ENCODE data around the gene TSHR. TPM values are rescaled to one million over a fixed set of nuclear protein-coding genes. Genes with fewer than 3 reads are reported as not detected.
"Not testable (repeated sequence)": the region's sequence is repeated elsewhere in the genome, so short reads cannot be mapped to it uniquely, and the experiment has no call there.

TSHR gene
- total RNA-seq (ENCODE audit: unreplicated experiment), result not detected
- long read RNA-seq, result 0 reads

DNA sequence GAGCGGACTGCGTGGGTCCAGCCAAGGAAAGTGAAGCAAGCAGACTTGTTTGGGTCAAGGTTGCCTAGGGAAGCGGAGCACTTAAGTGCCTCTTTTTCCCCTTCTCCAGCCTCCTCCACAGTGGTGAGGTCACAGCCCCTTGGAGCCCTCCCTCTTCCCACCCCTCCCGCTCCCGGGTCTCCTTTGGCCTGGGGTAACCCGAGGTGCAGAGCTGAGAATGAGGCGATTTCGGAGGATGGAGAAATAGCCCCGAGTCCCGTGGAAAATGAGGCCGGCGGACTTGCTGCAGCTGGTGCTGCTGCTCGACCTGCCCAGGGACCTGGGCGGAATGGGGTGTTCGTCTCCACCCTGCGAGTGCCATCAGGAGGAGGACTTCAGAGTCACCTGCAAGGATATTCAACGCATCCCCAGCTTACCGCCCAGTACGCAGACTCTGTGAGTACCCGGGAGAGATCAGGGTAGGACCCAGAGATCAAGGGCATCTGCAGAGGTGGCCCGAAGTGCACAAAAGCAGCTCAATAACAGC is at the start of gene TSHR:
Gene TSHR, plus strand, starts transcription at position 206 of the 526 bp plus-strand sequence. Its CDS starts 60 bp downstream, at position 266.
- no peak for TF ChIP-seq CTCF (IDR thresholded peaks at IDR 0.05; ENCODE audit: unreplicated experiment)
- no peak within 1 kb of the TSS for H3K27ac Mint-ChIP-seq (ENCODE audit: unreplicated experiment)
- DNase-seq (ENCODE audit: low spot score), result peak; percentile 15
- no peaks in the 10 kb centered on the region for H3K36me3 Mint-ChIP-seq (ENCODE audit: low read depth, unreplicated experiment)
- peaks cover 16% of the 10 kb centered on the region for H3K4me1 Mint-ChIP-seq (ENCODE audit: unreplicated experiment)
- H3K9me3 Mint-ChIP-seq (ENCODE audit: unreplicated experiment), result no peaks in the 10 kb centered on the region
- H3K4me3 Mint-ChIP-seq (ENCODE audit: unreplicated experiment), result peak within 1 kb of the TSS; percentile 81
- peaks cover 1% of the 10 kb centered on the region for H3K27me3 Mint-ChIP-seq (ENCODE audit: unreplicated experiment)

DNA sequence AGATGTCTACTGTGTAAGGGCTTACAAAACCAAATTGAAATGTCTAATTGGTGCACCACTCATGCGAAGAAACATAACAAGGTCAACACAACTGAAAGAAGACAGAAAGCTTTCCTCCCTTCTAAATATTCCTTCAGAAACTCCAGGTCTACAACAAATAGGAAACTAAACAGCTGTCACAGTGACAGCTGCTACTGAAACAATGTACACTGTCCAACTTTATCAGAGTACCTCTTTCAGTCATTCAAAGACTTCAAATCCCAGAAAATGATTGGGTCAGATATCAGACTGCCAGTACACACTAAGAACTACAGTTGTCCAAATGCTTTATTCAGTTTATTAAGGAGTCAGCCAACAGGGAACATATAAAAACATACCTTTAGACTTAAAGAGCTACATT is 49.1 kb upstream of the TSHR start:
- Mint-ChIP-seq H3K27me3 (ENCODE audit: unreplicated experiment) (no peaks in the 10 kb centered on the region), H3K9me3 (ENCODE audit: unreplicated experiment) (no peaks in the 10 kb centered on the region), H3K27ac (ENCODE audit: unreplicated experiment) (no peak overlapping the region), H3K4me3 (ENCODE audit: unreplicated experiment) (no peak overlapping the region), H3K36me3 (ENCODE audit: low read depth, unreplicated experiment) (no peaks in the 10 kb centered on the region), H3K4me1 (ENCODE audit: unreplicated experiment) (no peaks in the 10 kb centered on the region)
- no peak for DNase-seq (ENCODE audit: low spot score)
- no peak for TF ChIP-seq CTCF (IDR thresholded peaks at IDR 0.05; ENCODE audit: unreplicated experiment)

DNA sequence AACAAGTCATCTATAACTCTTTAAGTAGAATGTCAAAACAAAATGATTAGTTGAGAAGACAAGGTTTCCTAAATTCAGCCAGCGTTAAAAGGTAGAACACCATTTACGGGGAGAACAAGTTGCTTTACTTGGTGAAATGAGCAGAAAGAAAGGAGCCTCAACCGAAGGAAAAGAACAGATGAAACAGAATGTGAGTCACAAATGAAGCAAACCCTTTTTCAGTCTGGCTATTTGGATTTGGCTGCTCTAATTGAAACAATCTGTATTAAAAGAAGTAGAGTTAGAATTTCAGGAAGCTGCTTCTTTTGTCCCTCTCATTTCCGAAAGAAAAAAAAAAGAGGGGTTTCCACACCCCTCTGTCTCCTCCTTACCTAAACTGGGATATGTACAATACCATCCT is 48.5 kb upstream of the TSHR start:
- H3K9me3 Mint-ChIP-seq (ENCODE audit: unreplicated experiment), result no peaks in the 10 kb centered on the region
- H3K4me1 Mint-ChIP-seq (ENCODE audit: unreplicated experiment), result no peaks in the 10 kb centered on the region
- H3K27ac Mint-ChIP-seq (ENCODE audit: unreplicated experiment), result no peak overlapping the region
- H3K36me3 Mint-ChIP-seq (ENCODE audit: low read depth, unreplicated experiment), result no peaks in the 10 kb centered on the region
- no peak for TF ChIP-seq CTCF (IDR thresholded peaks at IDR 0.05; ENCODE audit: unreplicated experiment)
- no peak overlapping the region for H3K4me3 Mint-ChIP-seq (ENCODE audit: unreplicated experiment)
- H3K27me3 Mint-ChIP-seq (ENCODE audit: unreplicated experiment), result no peaks in the 10 kb centered on the region
- no peak for DNase-seq (ENCODE audit: low spot score)

GRCh38 chr14:80912013-80912412 is 43.4 kb upstream of the TSHR start:
- not testable (repeated sequence) for H3K36me3 Mint-ChIP-seq (ENCODE audit: low read depth, unreplicated experiment); DNase-seq (ENCODE audit: low spot score); H3K4me3 Mint-ChIP-seq (ENCODE audit: unreplicated experiment); H3K9me3 Mint-ChIP-seq (ENCODE audit: unreplicated experiment); H3K27ac Mint-ChIP-seq (ENCODE audit: unreplicated experiment); H3K4me1 Mint-ChIP-seq (ENCODE audit: unreplicated experiment); H3K27me3 Mint-ChIP-seq (ENCODE audit: unreplicated experiment)

DNA sequence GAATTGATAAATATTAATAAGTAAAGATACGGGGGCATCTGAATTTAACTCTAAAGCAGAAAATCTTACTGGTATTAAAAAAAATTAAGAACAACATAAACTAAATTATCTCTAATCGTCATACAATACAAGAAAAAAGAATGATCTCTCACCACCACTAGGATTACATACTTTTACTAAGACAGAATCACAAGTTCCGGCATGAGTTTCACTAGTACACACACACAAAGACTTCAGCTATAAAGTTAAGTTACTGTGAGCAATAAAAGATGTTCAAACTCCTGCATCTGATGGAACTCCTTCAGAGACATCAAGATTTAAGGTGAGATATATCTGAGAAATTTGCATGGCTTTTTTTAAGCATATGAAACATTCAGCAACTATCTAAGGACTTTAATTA is 35.8 kb upstream of the TSHR start:
- peaks cover 3% of the 10 kb centered on the region for H3K4me1 Mint-ChIP-seq (ENCODE audit: unreplicated experiment)
- no peaks in the 10 kb centered on the region for H3K9me3 Mint-ChIP-seq (ENCODE audit: unreplicated experiment)
- H3K4me3 Mint-ChIP-seq (ENCODE audit: unreplicated experiment), result no peak overlapping the region
- no peak for TF ChIP-seq CTCF (IDR thresholded peaks at IDR 0.05; ENCODE audit: unreplicated experiment)
- peaks cover 1% of the 10 kb centered on the region for H3K27me3 Mint-ChIP-seq (ENCODE audit: unreplicated experiment)
- no peaks in the 10 kb centered on the region for H3K36me3 Mint-ChIP-seq (ENCODE audit: low read depth, unreplicated experiment)
- no peak for DNase-seq (ENCODE audit: low spot score)
- H3K27ac Mint-ChIP-seq (ENCODE audit: unreplicated experiment), result no peak overlapping the region
